ENCODE results near the gene DEDD. TPM values are rescaled to one million over a fixed set of nuclear protein-coding genes. Genes with fewer than 3 reads are reported as not detected.

The DEDD gene
- polyA plus RNA-seq, 3 donors, result 40.9 to 56.3 (median 42.2) TPM

- no peak for DNase-seq
- Histone ChIP-seq H3K27me3 (ENCODE audit: control insufficient read depth in 2 of 2, insufficient read depth in 2 of 2, low read length in 2 of 2) (no peaks in the 10 kb centered on the region), H3K36me3 (replicated peaks in 1 of 2; ENCODE audit: control insufficient read depth in 1 of 2, insufficient read depth in 2 of 2, low read length in 2 of 2) (peaks cover 13 to 15% of the 10 kb centered on the region in 2 donors), H3K9ac (ENCODE audit: insufficient read depth, low read length, poor library complexity, severe bottlenecking) (peak overlapping the region; percentile 88), H3K4me3 (replicated peaks in 1 of 3; ENCODE audit: low read depth in 2 of 3, low read length in 3 of 3) (peak overlapping the region; percentile 80 to 98 (median 95)), H2AFZ (ENCODE audit: insufficient read depth, low read depth, low read length, poor library complexity, severe bottlenecking) (peak overlapping the region; percentile 87), H3K9me3 (replicated peaks in 1 of 2; ENCODE audit: control insufficient read depth in 1 of 2, insufficient read depth in 1 of 2, low read length in 2 of 2) (no peaks in the 10 kb centered on the region), H3K79me2 (ENCODE audit: insufficient read depth, low read length) (peaks cover 20% of the 10 kb centered on the region), H3K27ac (ENCODE audit: low read depth in 1 of 2, low read length in 2 of 2) (peak overlapping the region in 1 of 2 donors; percentile 96), H4K20me1 (ENCODE audit: insufficient read depth, low read length) (no peaks in the 10 kb centered on the region), H3K4me2 (replicated peaks; ENCODE audit: extremely low read depth, low read length, poor library complexity, severe bottlenecking) (peak overlapping the region; percentile 81), H3K4me1 (ENCODE audit: control insufficient read depth in 1 of 2, insufficient read depth in 2 of 2, low read length in 2 of 2) (peaks cover 14 to 16% of the 10 kb centered on the region in 2 donors)
- H3K9me3 Mint-ChIP-seq, result no peaks in the 10 kb centered on the region
- intact Hi-C loops (cut with micrococcal nuclease), result loop anchor here in 1 of 2 donors (5.0 kb wide), 1 partner anchor 36 kb away; the partner anchor contains the start of genes NIT1 and PFDN2
- peak overlapping the region; percentile 94 to 98 for H3K4me3 Mint-ChIP-seq
- WGBS (ENCODE audit: insufficient coverage), result no CpG with 5 or more reads among the region's 9 CpGs
- peaks cover 10 to 21% of the 10 kb centered on the region in 2 donors for H3K36me3 Mint-ChIP-seq
- H3K4me1 Mint-ChIP-seq, result peaks cover 19% of the 10 kb centered on the region
- H3K27ac Mint-ChIP-seq, result peak overlapping the region; percentile 48 to 100 (median 99)
- no peak for TF ChIP-seq CTCF (IDR thresholded peaks at IDR 0.05)
- no peaks in the 10 kb centered on the region for H3K27me3 Mint-ChIP-seq (ENCODE audit: low read depth in 3 of 3)
These were observed 20.7 kb upstream of the DEDD start for GRCh38 chr1:161153176-161153575.

GRCh38 chr1:161145832-161146231 is 13.4 kb upstream of the DEDD start:
- peaks cover 2% of the 10 kb centered on the region for H3K4me1 Mint-ChIP-seq
- Histone ChIP-seq H3K4me1 (ENCODE audit: control insufficient read depth in 1 of 2, insufficient read depth in 2 of 2, low read length in 2 of 2) (no peaks in the 10 kb centered on the region), H4K20me1 (ENCODE audit: insufficient read depth, low read length) (no peaks in the 10 kb centered on the region), H3K4me3 (replicated peaks in 1 of 3; ENCODE audit: low read depth in 2 of 3, low read length in 3 of 3) (no peak overlapping the region), H3K27me3 (ENCODE audit: control insufficient read depth in 2 of 2, insufficient read depth in 2 of 2, low read length in 2 of 2) (no peaks in the 10 kb centered on the region), H2AFZ (ENCODE audit: insufficient read depth, low read depth, low read length, poor library complexity, severe bottlenecking) (no peak overlapping the region), H3K27ac (ENCODE audit: low read depth in 1 of 2, low read length in 2 of 2) (no peak overlapping the region), H3K9ac (ENCODE audit: insufficient read depth, low read length, poor library complexity, severe bottlenecking) (no peak overlapping the region), H3K9me3 (replicated peaks in 1 of 2; ENCODE audit: control insufficient read depth in 1 of 2, insufficient read depth in 1 of 2, low read length in 2 of 2) (no peaks in the 10 kb centered on the region), H3K79me2 (ENCODE audit: insufficient read depth, low read length) (no peaks in the 10 kb centered on the region), H3K4me2 (replicated peaks; ENCODE audit: extremely low read depth, low read length, poor library complexity, severe bottlenecking) (no peak overlapping the region), H3K36me3 (replicated peaks in 1 of 2; ENCODE audit: control insufficient read depth in 1 of 2, insufficient read depth in 2 of 2, low read length in 2 of 2) (no peaks in the 10 kb centered on the region)
- DNase-seq, result no peak
- intact Hi-C loops (cut with micrococcal nuclease), result loop anchor here in 1 of 2 donors (10.0 kb wide), 1 partner anchor 151 kb away; no protein-coding TSS in a partner anchor
- no peaks in the 10 kb centered on the region for H3K9me3 Mint-ChIP-seq
- H3K27ac Mint-ChIP-seq, result no peak overlapping the region
- no peak for TF ChIP-seq CTCF (IDR thresholded peaks at IDR 0.05)
- H3K27me3 Mint-ChIP-seq (ENCODE audit: low read depth in 3 of 3), result peaks cover 0 to 2% (median 1%) of the 10 kb centered on the region in 3 donors
- H3K36me3 Mint-ChIP-seq, result no peaks in the 10 kb centered on the region
- WGBS (ENCODE audit: insufficient coverage), result 100% methylated on average over 1 of the region's 3 CpGs
- H3K4me3 Mint-ChIP-seq, result no peak overlapping the region
